Mammary epithelial cell (primary cell): ENCODE measurements around the gene CUX1.

Source experiments
- EZH2 ChIP-seq: IDR thresholded peaks from 2 replicates; pipeline ENCODE4 v1.6.1; 2012; ENCODE audit warnings: low read length, inconsistent platforms, borderline replicate concordance
- TF ChIP-seq, protein P1 (sequence below), 2 donors: IDR thresholded peaks in 1 of 2; conservative IDR thresholded peaks in 1 of 2; 2 replicates each; pipeline ENCODE4 v1.5.1; 2011 to 2012; ENCODE audit warnings: inconsistent platforms in 2 of 2, low read length in 2 of 2, mild to moderate bottlenecking in 2 of 2, control low read depth in 1 of 2, low read depth in 1 of 2; ENCODE audit not compliant: insufficient read depth in 1 of 2; ENCODE audit errors: extremely low read depth in 1 of 2

DNA sequence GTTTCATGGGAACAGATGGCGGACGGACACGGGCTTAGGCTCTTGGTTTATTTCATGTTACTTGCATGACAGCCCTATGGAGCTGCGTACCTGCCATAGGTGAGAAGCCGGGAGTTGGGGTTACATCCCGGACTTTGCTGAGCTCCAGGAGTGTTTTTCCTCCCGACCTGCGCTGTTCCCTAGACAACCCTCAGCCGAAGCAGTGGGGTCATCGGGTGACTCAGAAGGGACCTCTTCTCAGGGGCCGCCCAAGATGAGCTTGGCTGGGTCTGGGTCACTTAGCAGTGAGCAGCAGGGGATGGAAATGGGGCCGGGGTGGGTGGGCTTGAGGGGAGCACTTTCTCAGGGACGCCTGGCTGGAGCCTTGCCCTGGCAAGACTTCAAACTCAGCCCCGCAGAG is 11.9 kb downstream of the CUX1 start:
- TF ChIP-seq, protein P1, sequence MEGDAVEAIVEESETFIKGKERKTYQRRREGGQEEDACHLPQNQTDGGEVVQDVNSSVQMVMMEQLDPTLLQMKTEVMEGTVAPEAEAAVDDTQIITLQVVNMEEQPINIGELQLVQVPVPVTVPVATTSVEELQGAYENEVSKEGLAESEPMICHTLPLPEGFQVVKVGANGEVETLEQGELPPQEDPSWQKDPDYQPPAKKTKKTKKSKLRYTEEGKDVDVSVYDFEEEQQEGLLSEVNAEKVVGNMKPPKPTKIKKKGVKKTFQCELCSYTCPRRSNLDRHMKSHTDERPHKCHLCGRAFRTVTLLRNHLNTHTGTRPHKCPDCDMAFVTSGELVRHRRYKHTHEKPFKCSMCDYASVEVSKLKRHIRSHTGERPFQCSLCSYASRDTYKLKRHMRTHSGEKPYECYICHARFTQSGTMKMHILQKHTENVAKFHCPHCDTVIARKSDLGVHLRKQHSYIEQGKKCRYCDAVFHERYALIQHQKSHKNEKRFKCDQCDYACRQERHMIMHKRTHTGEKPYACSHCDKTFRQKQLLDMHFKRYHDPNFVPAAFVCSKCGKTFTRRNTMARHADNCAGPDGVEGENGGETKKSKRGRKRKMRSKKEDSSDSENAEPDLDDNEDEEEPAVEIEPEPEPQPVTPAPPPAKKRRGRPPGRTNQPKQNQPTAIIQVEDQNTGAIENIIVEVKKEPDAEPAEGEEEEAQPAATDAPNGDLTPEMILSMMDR (conservative IDR thresholded peaks at IDR 0.05 in 1 of 2, IDR thresholded peaks at IDR 0.05 in 1 of 2; ENCODE audit: extremely low read depth in 1 of 2, insufficient read depth in 1 of 2, low read depth in 1 of 2, low read length in 2 of 2), result no peak
- no peak for TF ChIP-seq EZH2
